KMS-11 (cell line): ENCODE results near the gene NGEF.

ENCODE experiments used
- H2AFZ ChIP-seq: fragments of 200-600 bp; sonication (generic); 2 replicates; pipeline ENCODE4 v1.6.1; 2016; ENCODE audit warnings: antibody characterized with exemption, mixed run types, low read depth
- H3K27ac ChIP-seq: fragments of 200-600 bp; sonication (generic); 2 replicates; pipeline ENCODE4 v1.6.1; 2016; ENCODE audit warnings: mild to moderate bottlenecking, mixed run types
- H3K27me3 ChIP-seq: fragments of 200-600 bp; sonication (generic); 2 replicates; pipeline ENCODE4 v1.6.1; 2017; ENCODE audit warnings: mild to moderate bottlenecking, low read depth, mixed run types, moderate library complexity; ENCODE audit not compliant: insufficient read depth
- H3K36me3 ChIP-seq: fragments of 200-600 bp; sonication (generic); 2 replicates; pipeline ENCODE4 v1.6.1; 2017; ENCODE audit warnings: mild to moderate bottlenecking, mixed run types; ENCODE audit not compliant: insufficient read depth
- H3K4me1 ChIP-seq: fragments of 200-600 bp; sonication (generic); 2 replicates; pipeline ENCODE4 v1.6.1; 2016; ENCODE audit warnings: mild to moderate bottlenecking, low read depth, mixed run types; ENCODE audit not compliant: poor library complexity, severe bottlenecking
- H3K4me2 ChIP-seq: fragments of 200-600 bp; sonication (generic); 2 replicates; pipeline ENCODE4 v1.7.0; 2016; ENCODE audit warnings: mild to moderate bottlenecking, mixed run types
- H3K4me3 ChIP-seq: fragments of 200-600 bp; sonication (generic); IDR thresholded peaks from 2 replicates; pipeline ENCODE4 v1.6.1; 2017; ENCODE audit warnings: low read depth, low read length, mixed read lengths; ENCODE audit not compliant: insufficient read depth
- H3K79me2 ChIP-seq: fragments of 200-600 bp; sonication (generic); 2 replicates; pipeline ENCODE4 v1.6.1; 2016; ENCODE audit warnings: low read depth, mixed run types; ENCODE audit not compliant: insufficient read depth
- H3K9ac ChIP-seq: fragments of 200-600 bp; sonication (generic); 2 replicates; pipeline ENCODE4 v1.6.1; 2016; ENCODE audit warnings: mild to moderate bottlenecking, mixed run types
- H4K20me1 ChIP-seq: fragments of 200-600 bp; sonication (generic); 2 replicates; pipeline ENCODE4 v1.6.1; 2016; ENCODE audit warnings: mild to moderate bottlenecking, mixed run types; ENCODE audit not compliant: insufficient read depth
- TF ChIP-seq, protein P1 (sequence below): fragments of 200-600 bp; sonication (generic); conservative IDR thresholded peaks from 2 replicates; pipeline ENCODE4 v1.6.1; 2017; ENCODE audit warnings: low read depth, mild to moderate bottlenecking, antibody characterized with exemption, low read length, moderate library complexity, mixed read lengths

The NGEF gene

DNA sequence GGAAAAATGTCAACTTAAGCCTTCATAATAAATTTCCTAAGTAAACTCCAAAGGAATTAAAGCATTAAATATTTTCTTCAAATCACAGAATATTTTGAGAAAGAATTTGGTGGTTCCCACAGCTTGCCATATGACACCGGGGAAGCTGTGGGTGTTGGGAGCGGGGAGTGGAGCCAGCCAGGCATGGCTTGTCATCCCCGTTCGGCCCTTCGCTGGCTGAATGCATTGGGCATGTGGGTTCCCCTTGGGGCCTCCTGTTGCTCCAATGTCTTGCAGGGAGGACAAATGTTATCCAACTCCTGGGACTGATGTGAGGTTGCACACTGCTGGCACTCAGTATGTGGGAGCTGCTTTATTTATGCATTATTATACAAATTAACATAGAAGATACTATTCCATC lies 18.6 kb downstream of the NGEF start:
- Histone ChIP-seq H3K79me2 (no peaks in the 10 kb centered on the region), H3K4me3 (no peak overlapping the region), H4K20me1 (no peaks in the 10 kb centered on the region), H2AFZ (no peak overlapping the region), H3K36me3 (no peaks in the 10 kb centered on the region), H3K27ac (no peak overlapping the region), H3K4me2 (no peak overlapping the region), H3K27me3 (no peaks in the 10 kb centered on the region), H3K4me1 (no peaks in the 10 kb centered on the region), H3K9ac (no peak overlapping the region)
- TF ChIP-seq, protein P1, sequence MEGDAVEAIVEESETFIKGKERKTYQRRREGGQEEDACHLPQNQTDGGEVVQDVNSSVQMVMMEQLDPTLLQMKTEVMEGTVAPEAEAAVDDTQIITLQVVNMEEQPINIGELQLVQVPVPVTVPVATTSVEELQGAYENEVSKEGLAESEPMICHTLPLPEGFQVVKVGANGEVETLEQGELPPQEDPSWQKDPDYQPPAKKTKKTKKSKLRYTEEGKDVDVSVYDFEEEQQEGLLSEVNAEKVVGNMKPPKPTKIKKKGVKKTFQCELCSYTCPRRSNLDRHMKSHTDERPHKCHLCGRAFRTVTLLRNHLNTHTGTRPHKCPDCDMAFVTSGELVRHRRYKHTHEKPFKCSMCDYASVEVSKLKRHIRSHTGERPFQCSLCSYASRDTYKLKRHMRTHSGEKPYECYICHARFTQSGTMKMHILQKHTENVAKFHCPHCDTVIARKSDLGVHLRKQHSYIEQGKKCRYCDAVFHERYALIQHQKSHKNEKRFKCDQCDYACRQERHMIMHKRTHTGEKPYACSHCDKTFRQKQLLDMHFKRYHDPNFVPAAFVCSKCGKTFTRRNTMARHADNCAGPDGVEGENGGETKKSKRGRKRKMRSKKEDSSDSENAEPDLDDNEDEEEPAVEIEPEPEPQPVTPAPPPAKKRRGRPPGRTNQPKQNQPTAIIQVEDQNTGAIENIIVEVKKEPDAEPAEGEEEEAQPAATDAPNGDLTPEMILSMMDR = no peak

DNA sequence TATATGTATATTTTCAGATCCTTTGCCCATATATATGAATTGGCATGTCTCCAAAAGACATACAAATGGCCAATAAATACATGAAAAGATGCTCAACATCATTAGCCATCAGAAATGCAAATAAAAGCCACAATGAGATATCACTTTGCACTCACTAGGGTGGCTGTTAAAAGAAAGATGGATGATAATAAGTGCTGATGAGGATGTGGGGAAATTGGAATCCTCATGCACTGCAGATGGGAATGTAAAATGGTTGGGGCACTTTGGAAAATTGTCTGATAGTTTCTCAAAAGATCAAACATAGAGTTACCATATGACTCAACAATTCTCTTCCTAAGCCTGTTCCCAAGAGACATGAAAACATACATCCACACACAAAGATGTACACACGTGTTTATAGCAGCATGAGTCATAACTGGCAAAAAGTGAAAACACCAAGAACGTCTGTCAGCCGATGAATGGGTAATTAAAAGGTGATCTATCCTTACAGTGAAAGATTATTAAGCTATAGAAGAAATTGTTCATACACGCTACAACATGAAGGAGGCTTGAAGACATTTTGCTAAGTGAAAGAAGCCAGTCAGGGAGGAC lies 19.7 kb downstream of the NGEF start:
- Histone ChIP-seq H3K9ac (no peak overlapping the region), H3K27ac (no peak overlapping the region), H4K20me1 (no peaks in the 10 kb centered on the region), H3K4me1 (no peaks in the 10 kb centered on the region), H3K27me3 (no peaks in the 10 kb centered on the region), H3K79me2 (no peaks in the 10 kb centered on the region), H3K4me2 (no peak overlapping the region), H2AFZ (no peak overlapping the region), H3K4me3 (no peak overlapping the region), H3K36me3 (no peaks in the 10 kb centered on the region)
- TF ChIP-seq, protein P1 = no peak

DNA sequence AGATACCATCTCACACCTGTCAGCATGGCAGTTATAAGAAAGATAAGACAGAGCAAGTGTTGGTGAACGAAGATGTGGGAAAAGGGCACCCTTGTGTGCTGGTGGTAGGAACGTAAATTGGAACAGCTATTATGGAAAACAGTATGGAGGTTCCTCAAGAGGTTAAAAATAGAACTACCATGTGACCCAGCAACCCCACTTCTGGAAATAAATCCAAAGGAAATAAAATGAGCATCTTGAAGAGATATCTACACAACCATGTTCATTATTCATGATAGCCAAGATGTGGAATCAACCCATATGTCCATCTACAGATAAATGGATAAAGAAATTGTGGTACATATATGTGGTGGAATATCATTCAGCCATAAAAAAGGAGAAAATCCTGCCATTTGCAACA lies 26.9 kb downstream of the NGEF start:
- Histone ChIP-seq H3K9ac (no peak overlapping the region), H2AFZ (no peak overlapping the region), H4K20me1 (no peaks in the 10 kb centered on the region), H3K79me2 (no peaks in the 10 kb centered on the region), H3K27me3 (no peaks in the 10 kb centered on the region), H3K27ac (no peak overlapping the region), H3K36me3 (no peaks in the 10 kb centered on the region), H3K4me1 (no peaks in the 10 kb centered on the region), H3K4me2 (no peak overlapping the region), H3K4me3 (no peak overlapping the region)
- TF ChIP-seq, protein P1 = no peak

DNA sequence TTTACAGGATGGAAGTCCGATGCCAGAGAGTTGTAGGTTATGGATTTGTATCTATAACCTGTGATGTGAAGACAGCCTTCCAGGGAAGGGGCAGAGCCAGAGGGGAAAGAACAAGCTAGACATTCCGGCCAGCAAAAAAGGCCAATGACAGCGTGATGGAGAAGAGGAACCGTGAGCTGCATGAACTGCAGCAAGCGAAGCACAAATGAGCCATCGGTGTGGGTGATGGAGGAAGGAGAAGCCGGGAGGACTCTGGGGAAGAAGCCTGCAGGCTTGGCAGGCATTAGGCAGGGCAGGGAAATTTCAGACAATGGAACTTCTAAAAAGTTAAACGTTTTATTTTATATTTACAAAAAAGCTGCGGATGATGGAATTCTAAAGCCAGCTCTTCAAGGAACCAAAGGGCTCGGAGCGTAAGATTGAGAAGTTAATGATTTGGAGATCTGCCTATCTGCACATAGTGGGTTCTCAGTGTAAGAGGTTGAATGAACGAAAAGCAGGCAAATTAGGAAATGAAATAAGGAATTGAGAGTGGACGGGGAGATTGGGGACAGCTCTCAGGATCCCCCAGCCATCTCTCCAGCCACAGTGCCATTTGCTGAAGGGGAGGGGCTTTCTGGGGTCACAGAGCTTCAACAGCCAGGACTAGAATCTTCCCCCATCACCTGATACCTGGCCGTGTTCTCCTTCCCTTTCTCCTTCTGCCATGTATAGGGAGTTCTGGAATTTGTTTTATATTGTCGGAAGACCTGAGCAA lies 28.4 kb downstream of the NGEF start:
- no peaks in the 10 kb centered on the region for H3K36me3 ChIP-seq
- no peaks in the 10 kb centered on the region for H3K27me3 ChIP-seq
- no peak overlapping the region for H3K4me3 ChIP-seq
- TF ChIP-seq, protein P1 = no peak
- H4K20me1 ChIP-seq = no peaks in the 10 kb centered on the region
- no peak overlapping the region for H2AFZ ChIP-seq
- no peaks in the 10 kb centered on the region for H3K79me2 ChIP-seq
- H3K9ac ChIP-seq = no peak overlapping the region
- H3K4me2 ChIP-seq = no peak overlapping the region
- H3K27ac ChIP-seq = no peak overlapping the region
- H3K4me1 ChIP-seq = no peaks in the 10 kb centered on the region
